ENCODE measurements around the gene STARD7. TPM values are rescaled to one million over a fixed set of nuclear protein-coding genes. Genes with fewer than 3 reads are reported as not detected.

Gene STARD7
- polyA plus RNA-seq, 2 of the 4 experiments (the other 2 are of a cell fraction): 101 to 136 TPM

GRCh38 chr2:96152304-96153161 is 56.1 kb downstream of the STARD7 start:
- H3K9me3 ChIP-seq: no peaks in the 10 kb centered on the region
- no peak for DNase-seq (ENCODE audit: low read depth in 1 of 2, low spot score in 1 of 2)
- FAIRE-seq: no peak
- no peak overlapping the region for H3K27ac ChIP-seq
- CTCF ChIA-PET: interaction anchor here (1.1 to 2.8 kb wide), 8 partner anchors 8 to 160 kb away, joined by 3 to 14 read pairs (median 4); no protein-coding TSS in a partner anchor
- H3K4me1 ChIP-seq: peaks cover 6% of the 10 kb centered on the region; the same call in 1 of the 3 replicates
- no peak for TF ChIP-seq MAZ (IDR thresholded peaks at IDR 0.05; ENCODE audit: borderline replicate concordance, low read depth, low read length)
- no peak for TF ChIP-seq HOXA7 (CRISPR knock-in tag; IDR thresholded peaks at IDR 0.05)
- no peak for TF ChIP-seq SMC3 (IDR thresholded peaks at IDR 0.05)
- no peak for TF ChIP-seq BHLHE40 (IDR thresholded peaks at IDR 0.05; ENCODE audit: low read depth, low read length)
- no peak for TF ChIP-seq HOXB5 (CRISPR knock-in tag; IDR thresholded peaks at IDR 0.05)
- TF ChIP-seq ELK1 (IDR thresholded peaks at IDR 0.05; ENCODE audit: low read depth, low read length): no peak
- TF ChIP-seq JUN (IDR thresholded peaks at IDR 0.05): no peak
- no peak for TF ChIP-seq EHMT2 (IDR thresholded peaks at IDR 0.05; ENCODE audit: low read depth)
- TF ChIP-seq PHF8 (IDR thresholded peaks at IDR 0.05; ENCODE audit: borderline replicate concordance, low read depth): no peak
- no peak for TF ChIP-seq HOXB13 (CRISPR knock-in tag; IDR thresholded peaks at IDR 0.05; ENCODE audit: low read depth)
- TF ChIP-seq REST (IDR thresholded peaks at IDR 0.05): no peak
- no peak overlapping the region for H3K4me3 ChIP-seq
- POLR2A ChIA-PET: no interaction called here
- no peak overlapping the region for H3K4me2 ChIP-seq
- WGBS (ENCODE audit: missing lambda C conversion rate): 79% methylated on average over 9 of the region's 13 CpGs
- ATAC-seq: no peak

GRCh38 chr2:96151595-96152303 is 56.9 kb downstream of the STARD7 start:
- Histone ChIP-seq H3K9me3 (no peaks in the 10 kb centered on the region), H3K27ac (no peak overlapping the region), H3K4me2 (no peak overlapping the region), H3K4me3 (no peak overlapping the region), H3K4me1 (peaks cover 6% of the 10 kb centered on the region; the same call in 1 of the 3 replicates)
- ChIA-PET POLR2A (no interaction called here), CTCF (interaction anchor here (0.8 to 2.8 kb wide), 7 partner anchors 9 to 159 kb away, joined by 3 to 9 read pairs (median 4); no protein-coding TSS in a partner anchor)
- no peak for FAIRE-seq
- WGBS (ENCODE audit: missing lambda C conversion rate): 82% methylated on average over 9 of the region's 9 CpGs
- DNase-seq (ENCODE audit: low read depth in 1 of 2, low spot score in 1 of 2): no peak
- no peak for ATAC-seq
- TF ChIP-seq HES2 (IDR thresholded peaks at IDR 0.05) (no peak), TFCP2L1 (CRISPR knock-in tag; IDR thresholded peaks at IDR 0.05) (no peak), JUN (IDR thresholded peaks at IDR 0.05) (no peak), PBX3 (IDR thresholded peaks at IDR 0.05) (no peak), NR3C1 (IDR thresholded peaks at IDR 0.05) (no peak), BCL3 (IDR thresholded peaks at IDR 0.05) (no peak), BHLHE40 (IDR thresholded peaks at IDR 0.05; ENCODE audit: low read depth, low read length) (no peak), HDAC2 (IDR thresholded peaks at IDR 0.05) (no peak), PHF8 (IDR thresholded peaks at IDR 0.05; ENCODE audit: borderline replicate concordance, low read depth) (no peak), RCOR1 (IDR thresholded peaks at IDR 0.05; ENCODE audit: low read depth, low read length) (no peak)

Measured in A549 (cell line).